Stimulated activated CD4-positive, alpha-beta T cell treated with anti-CD3 and anti-CD28 coated beads, Interleukin-12 subunit alpha, Interleukin-12 subunit beta, amount 100 ng/mL, for 48 hours (primary cell): Measurements from ENCODE around the gene UBL3.

Experiments used
- DNase-seq, 3 donors: peaks; one replicate each; pipeline ENCODE4 v3.0.0-alpha.2; 2020; ENCODE audit warnings: low read depth in 2 of 3, low spot score in 1 of 3

UBL3 gene

DNA sequence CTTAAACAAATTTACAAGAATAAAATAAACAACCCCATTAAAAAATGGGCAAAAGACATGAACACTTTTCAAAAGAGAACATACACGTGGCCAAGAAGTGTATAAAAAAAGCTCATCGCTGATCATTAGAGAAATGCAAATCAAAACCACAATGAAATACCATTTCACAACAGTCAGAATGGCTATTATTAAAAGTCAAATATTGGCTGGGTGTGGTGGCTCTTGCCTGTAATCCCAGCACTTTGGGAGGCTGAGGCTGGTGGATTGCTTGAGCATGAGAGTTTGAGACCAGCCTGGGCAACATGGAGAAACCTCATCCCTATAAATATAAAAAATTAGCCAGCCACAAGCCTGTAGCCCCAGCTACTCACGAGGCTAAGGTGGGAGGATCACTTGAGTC, 89.9 kb downstream of the UBL3 start:
- DNase-seq: no peak

DNA sequence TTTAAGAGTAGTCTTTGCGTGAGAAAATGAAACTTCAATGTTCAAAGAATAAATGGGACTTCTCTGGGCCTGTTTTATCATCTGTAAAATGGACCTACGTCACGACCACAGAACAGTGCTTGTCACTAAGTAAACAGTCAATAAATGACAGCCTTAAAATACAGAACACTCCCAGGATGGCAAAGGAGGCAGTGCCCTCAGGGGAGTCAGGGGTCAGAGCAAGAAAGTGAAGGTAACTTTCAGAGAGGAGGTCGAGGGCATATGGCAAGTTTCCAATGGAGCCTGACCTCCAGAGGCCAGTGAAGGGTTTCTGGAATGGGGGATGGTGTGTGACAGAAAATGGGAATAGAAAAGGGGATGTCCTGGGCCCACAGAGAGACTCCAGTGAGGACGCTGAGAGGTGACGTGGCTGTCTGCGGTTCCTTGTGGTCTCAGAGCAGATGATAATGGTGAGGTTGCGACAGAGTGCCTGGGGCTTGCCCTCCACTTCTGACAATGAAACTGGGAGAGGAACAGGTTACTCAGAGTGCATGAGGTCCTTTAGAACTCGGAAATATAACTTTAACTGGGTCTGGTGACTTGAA, 91.8 kb downstream of the UBL3 start:
- DNase-seq: peak; percentile 46 to 62 (median 57)

DNA sequence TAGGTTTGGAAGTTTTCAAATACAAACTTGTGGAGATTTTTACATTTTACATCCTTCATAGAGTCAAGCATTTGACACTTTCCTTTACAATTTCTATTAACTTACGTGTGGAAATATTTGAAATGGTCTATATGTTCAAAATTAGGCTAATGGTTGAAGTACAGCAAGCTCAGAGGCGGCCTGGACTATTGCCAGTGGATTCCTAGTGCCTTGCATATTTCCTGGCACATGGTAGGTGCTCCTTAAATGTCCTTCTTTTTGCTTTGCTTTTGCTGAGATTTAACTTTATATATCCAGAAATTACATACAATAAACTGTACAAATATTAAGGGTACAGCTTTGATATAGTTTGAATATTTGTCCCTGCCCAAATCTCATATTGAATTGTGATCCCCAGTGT, 93.9 kb downstream of the UBL3 start:
- no peak for DNase-seq

DNA sequence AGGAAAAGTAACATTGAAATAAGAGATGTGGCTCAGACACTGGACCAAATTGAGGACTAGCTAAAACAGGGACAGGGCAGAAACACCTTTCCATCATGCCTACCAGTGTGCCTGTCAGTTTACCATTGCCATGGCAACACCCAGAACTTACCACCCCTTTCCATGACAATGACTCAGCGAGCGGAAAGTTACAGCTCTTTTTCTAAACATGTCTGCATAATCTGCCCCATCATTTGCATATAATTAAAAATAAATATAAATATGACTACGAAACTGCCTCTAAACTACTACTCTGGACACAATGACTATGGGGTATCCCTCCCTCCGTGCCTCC, 96.0 kb downstream of the UBL3 start:
- peak in 2 of 3 donors; percentile 18 to 24 for DNase-seq

DNA sequence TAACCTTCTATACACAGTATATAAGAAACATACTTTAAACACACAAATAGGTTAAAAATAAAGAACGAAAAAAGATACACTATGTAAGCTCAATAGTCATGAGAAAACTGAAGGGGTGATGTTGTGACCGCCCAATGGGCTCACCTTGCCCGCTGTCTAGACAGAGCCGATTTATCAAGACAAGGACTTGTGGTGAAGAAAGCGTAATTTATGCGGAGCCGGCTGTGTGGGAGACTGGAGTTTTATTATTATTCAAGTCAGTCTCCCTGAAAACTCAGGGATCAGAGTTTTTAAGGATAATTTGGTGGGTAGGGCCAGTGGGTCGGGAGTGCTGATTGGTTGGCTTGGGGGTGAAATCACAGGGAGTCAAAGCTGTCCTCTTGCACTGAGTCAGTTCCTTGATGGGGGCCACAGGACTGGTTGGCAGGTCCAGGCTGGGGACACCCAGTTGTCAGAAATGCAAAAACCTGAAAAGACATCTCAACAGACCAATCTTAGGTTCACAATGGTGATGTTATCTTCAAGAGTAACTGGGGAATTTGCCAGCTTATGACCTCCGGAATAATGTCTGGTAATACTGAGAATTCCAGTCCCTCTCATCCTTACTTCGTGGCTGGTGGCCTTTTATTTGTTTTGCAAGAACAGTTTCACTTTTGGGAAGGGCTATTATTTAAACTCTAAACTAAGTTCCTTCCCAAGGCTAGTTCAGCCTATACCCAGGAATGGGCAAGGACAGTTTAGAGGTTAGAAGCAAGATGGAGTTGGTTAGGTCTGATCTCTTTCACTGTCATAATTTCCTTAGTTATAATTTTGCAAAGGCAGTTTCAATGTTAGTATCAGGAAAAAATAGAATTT, 96.6 kb downstream of the UBL3 start:
- DNase-seq: no peak

DNA sequence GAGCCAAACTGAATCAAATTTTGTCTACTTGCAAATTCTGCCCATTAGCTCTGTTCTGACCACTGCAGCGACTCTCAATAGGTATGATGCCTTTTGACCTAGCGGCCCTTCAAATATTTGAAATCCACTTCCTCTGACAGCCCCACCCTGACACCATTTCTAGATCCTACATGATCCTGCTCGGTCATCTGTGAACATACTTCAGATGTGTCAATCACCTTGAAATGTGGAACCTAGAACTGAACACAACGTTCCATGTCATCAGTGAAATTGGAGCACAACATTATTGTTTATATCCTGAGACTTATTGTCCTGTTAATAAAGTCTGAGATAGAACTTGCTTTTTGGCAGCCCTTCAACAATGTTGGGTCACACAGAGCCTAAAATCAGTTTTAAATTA, 98.2 kb downstream of the UBL3 start:
- no peak for DNase-seq

DNA sequence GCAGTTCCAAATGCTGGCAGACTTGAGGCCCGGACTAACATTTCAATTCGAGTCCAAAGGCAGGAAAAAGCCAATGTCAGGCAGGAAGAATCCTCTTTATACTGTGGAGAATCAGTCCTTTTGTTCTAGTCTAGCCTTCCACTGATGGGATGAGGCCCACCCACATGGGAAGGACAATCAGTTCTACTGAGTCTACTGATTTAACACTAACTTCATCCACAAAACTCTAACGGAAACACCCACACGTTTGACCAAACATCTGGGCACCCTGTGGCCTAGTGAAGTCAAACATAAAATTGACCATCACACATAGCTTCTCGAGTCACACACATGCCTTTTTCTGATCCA, 100.3 kb downstream of the UBL3 start:
- no peak for DNase-seq

DNA sequence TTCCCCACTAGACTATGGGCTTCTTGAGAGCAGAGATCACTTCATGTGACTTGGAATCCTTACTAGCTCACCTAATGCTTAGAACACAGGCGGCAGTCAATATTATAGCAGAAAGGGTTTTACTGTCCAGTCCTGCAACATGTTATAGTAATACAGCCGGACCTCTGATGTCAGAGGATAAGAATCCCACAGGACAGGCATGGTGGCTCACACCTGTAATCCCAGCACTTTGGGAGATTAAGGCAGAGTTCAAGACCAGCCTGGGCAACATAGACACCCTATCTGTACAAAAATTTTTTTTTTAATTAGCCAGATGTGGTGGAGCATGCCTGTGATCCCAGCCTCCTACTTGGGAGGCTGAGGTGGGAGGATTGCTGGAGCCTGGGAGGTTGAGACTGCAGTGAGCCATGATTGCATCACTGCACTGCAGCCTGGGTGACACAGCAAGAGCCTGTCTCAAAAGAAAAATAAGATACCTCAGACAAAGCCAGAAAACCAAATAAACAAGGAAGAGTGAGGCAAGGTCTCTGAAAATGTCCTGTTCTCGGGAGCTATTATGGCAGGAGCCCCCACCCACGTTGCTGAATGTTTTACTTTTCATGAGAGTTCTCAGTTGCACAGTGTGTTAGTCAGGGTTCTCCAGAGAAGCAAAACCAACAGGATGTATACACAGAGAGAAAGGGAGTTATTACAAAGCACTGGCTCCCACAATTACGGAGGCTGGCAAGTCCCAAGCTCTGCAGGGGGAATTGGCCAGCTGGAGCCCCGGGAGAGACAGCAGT, 100.8 kb downstream of the UBL3 start:
- no peak for DNase-seq

DNA sequence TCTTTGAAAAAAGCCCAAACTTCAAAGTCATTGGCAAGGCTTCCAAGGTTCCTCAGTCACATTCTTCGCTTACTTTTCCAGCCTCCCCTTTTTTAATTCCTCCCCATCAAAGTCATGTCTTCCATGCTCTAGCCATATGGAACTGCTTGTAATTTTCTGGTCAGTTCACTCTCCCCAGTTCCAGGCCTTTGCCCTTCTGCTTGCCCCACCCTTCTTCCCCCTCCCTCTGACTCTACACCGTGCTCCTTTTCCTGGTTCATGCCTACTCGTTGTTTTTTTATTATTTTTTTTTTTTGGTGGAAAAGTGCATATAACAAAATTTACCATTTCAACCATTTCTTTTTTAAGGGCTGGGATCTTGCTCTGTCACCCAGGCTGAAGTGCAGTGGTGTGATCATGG, 102.3 kb downstream of the UBL3 start:
- no peak for DNase-seq

DNA sequence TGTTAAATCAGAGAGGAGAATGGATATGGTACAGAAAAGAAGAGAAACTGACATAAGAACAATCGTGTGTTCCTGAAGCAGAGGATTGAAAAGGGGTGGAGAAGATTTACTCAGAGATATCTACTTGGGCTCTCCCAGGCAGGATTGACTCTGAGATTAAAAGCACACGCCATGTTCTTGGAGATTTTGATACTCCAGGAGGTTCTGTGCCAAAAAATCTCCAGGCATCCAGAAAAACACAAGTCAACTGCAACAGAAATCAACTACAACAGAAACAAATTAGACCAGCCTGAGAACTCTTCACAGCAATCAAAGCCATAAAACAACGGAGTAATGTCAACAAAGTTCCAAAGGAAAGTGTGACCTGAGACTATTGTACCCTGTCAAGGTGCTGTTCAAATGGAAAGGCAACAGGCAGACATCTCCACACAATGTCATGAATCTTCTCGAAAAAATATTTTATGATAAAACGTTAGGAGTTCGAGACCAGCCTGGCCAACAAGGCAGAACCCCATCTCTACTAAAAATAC, 104.2 kb downstream of the UBL3 start:
- no peak for DNase-seq

DNA sequence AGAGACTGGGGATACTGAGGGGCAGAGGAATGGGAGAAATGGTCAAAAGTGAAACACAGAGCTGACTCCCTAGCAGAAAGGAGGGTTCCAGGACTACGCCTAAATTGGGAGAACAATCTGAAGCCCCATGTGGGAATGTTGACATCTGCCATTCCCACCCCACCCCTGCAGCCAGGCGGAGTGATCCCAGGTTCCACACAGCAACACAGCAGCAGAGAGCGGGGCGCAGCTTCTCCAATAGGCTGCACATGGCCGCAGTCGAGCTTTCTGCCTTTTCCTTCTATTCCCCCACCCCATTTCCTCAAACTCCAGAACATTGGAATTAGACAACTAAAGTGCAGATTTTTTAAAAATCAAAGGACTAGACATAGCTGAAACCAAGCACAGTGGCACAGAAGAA, 104.7 kb downstream of the UBL3 start:
- DNase-seq: no peak

DNA sequence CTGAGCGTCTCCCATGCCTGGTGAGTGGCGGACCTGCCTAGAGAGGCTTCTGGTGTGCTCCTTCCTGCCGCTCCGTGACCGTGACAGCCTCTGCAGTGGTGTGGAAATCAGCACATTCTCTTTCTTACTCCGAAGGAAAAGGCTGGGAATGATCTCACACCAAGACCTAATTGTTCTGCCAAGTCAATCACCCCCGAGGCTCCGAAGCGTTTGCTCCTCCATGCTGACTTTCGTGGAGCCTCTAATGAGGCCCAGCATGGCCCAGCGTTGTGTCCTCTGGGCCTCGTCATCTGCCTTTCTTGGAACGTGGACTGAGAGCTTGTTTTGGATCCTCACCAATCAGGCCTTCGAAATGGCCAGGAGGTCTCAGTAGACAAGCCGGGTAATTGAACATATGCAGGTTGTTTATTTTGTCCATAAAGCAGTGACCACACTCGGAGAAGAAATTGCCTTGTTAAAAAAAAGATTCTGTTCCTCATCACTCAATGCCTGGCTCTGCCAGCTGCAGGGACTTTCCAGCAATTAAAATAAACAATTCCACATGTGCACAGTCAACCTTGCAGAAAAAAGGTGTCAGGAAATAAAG, 107.1 kb downstream of the UBL3 start:
- no peak for DNase-seq

DNA sequence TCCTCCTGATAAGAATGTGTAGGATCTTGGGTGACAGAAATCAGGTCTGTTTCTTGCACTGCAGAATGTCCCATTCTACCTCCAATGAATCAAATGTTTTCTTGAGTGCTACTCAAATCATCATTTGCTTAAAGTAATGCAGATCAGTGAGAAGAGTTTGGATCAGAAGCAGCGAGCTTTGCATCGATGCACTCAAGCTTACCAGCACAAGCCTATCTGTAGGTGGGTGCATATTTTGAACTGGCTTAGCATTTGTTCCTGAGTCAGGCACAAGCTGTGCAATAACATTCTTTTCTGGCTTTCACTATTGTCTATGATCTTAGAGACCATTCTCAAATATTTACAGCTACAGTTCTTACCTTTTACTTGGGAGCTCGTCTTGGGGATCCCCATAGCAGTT, 109.5 kb downstream of the UBL3 start:
- DNase-seq: no peak

DNA sequence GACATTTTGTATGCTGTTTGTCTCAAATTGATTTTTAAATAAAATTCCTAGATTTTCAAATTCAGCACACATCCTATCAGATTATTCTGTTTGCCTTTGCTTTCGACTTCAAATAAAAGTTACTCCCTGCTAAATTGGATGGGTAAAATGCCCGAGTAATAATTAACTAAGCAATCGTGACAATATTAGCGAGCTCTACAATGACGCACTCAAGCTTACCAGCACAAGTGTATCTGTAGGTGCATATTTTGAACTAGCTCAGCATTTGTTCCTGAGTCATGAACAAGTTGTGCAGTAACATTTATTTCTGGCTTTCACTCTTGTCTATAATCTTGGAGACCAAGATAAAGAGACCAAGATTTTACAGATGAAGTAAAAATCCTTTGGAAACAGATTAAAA, 113.4 kb downstream of the UBL3 start:
- no peak for DNase-seq

DNA sequence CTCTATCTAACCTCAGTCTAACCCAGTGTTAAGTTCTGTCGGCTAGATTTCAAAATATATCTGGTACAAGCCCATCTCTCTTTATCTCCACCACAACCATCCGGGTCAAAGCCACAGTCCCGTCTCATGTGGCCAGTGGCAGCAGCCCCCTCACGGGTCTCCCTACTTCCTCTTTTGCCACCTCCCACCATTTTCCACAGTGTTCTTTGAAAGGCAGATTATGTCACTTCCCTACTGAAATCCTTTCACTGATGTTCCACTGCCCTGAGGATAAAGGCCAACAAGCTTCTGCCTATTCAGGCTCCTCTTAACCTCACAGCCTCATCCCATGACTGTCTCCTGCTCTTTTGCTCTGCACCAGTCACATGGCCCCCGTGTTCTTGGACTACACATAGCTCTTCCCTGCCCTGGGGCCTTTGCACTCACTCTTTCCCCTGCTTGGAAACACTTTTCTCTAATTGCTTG, 117.2 kb downstream of the UBL3 start:
- DNase-seq: no peak

DNA sequence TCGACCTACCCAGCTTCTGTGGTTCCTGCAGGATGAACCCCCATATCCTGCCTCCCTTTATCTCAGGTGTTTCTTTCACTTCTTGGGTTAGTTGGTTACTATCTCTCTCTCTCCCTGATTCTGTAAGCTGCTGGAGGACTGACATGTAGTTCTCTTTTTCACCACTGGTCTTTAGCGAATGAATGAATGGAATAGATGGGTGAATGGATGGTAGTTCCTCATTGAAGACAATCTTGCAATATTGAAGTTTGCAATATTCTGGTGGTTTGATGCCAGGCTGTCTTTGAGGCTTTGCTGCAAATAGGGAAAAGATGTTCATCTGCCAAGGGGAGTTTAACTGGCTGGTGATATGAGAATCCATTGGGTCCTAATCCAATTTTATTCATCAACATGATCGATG, 120.2 kb downstream of the UBL3 start:
- DNase-seq: no peak

DNA sequence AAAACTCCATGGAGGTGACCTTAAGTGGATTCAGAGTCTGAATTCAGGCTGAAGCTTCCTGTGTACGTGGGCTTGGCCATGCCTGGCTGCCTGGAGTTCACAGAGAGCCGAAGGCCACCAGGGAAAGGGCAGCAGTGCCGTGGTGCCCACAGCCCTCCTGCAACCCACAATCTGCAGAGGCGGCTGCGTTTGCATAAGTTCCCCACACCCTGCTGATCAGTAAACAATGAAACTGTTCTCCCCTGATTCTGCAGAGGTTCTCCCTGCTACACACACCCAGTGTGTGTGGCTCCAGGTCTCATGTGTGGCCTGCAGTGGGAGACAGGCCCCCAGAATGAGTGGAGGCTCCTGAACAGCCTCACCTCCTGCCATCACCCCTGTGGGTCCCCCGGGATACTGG, 128.0 kb downstream of the UBL3 start:
- no peak for DNase-seq

DNA sequence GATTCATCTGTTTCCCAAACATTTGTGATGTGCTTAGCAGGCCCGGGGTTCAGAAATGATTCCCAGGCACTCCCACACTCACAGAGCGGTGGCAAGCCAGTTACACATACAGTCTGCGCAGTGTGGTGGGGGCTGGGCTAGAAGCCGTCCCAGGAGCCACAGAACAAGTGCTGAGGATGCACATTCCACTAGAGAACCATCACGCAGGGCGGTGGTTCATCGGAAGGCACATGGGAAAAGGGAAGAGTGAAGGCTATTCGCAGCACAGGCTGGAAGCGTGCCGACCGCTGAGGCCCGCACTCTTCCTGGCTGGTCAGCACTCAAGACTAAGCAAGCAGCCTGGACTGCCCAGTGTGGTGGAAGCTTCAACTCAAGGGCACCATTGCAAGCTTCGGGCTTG, 128.7 kb downstream of the UBL3 start:
- DNase-seq: no peak

DNA sequence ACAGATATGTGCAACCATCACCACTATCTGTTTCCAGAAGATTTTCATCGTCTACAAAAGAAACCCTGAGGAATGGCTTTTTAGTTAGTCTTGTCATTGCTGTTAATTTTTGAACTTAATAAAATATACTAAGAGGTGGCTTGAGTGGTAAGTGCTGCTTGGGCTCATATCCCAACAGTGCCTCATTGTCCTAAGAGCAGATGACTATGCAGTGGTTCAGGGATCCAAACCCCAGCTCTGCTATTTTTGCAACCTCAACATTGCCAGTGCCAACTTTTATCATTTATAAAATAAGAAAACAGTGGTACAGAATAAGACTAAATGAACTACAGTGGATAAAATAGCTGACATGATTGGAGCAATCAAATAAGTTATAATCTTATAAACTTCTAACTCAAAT, 131.7 kb downstream of the UBL3 start:
- no peak for DNase-seq

DNA sequence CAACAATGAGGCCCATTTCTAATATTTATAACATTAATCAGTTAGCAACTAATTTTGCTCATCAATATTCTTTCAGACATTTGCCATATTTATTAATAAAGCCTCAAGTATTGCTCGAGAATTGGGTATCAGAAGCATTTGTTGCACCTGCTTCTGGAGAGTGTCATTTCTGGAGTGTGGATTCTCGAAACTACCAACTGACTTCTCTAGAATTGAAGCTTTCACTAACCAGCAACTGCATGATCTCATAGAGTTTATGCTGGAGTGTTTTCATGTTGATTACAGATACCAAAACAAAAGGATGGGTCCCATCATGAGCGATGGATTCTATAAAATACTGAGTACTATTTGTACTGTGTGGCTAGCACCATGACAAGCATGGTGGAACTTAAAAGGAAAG, 133.9 kb downstream of the UBL3 start:
- DNase-seq: no peak
